ENCODE measurements around the gene ITGAL. TPM values are rescaled to one million over a fixed set of nuclear protein-coding genes. Genes with fewer than 3 reads are reported as not detected.

Gene ITGAL
- total RNA-seq, 1 donor: 0.36 TPM

- Histone ChIP-seq H3K27me3 (ENCODE audit: insufficient read depth, low read length) (no peaks in the 10 kb centered on the region), H3K79me2 (ENCODE audit: insufficient read depth, low read length) (no peaks in the 10 kb centered on the region), H3K36me3 (ENCODE audit: insufficient read depth, low read length) (no peaks in the 10 kb centered on the region), H3K4me3 (ENCODE audit: insufficient read depth, low read length) (no peak overlapping the region), H3K9me3 (ENCODE audit: low read depth, low read length) (no peaks in the 10 kb centered on the region), H3K4me2 (ENCODE audit: insufficient read depth, low read length) (no peak overlapping the region), H4K20me1 (ENCODE audit: insufficient read depth, low read length) (no peaks in the 10 kb centered on the region), H2AFZ (ENCODE audit: low read length) (no peak overlapping the region), H3K4me1 (ENCODE audit: insufficient read depth, low read length) (peaks cover 19% of the 10 kb centered on the region), H3K27ac (ENCODE audit: low read depth, low read length) (no peak overlapping the region)
- no peak for TF ChIP-seq CTCF (IDR thresholded peaks at IDR 0.05; ENCODE audit: extremely low read depth, low read depth, low read length)
- DNase-seq (ENCODE audit: insufficient read length, low spot score, missing footprints): no peak
Measured at GRCh38 chr16:30569746-30570635, 97.4 kb downstream of the ITGAL start.

GRCh38 chr16:30570636-30571444 is 98.3 kb downstream of the ITGAL start:
- peak; percentile 89 for DNase-seq (ENCODE audit: insufficient read length, low spot score, missing footprints)
- no peaks in the 10 kb centered on the region for H3K36me3 ChIP-seq (ENCODE audit: insufficient read depth, low read length)

GRCh38 chr16:30571445-30572322 is 99.1 kb downstream of the ITGAL start, which contains the start of gene ZNF688:
ZNF688 (minus strand) TSS chr16:30571714; CDS start chr16:30571629, 85 bp downstream.
- H3K36me3 ChIP-seq (ENCODE audit: insufficient read depth, low read length): no peaks in the 10 kb centered on the region
- peak within 1 kb of the TSS; percentile 81 for H3K4me3 ChIP-seq (ENCODE audit: insufficient read depth, low read length)
- peaks cover 19% of the 10 kb centered on the region for H3K4me1 ChIP-seq (ENCODE audit: insufficient read depth, low read length)
- H3K27ac ChIP-seq (ENCODE audit: low read depth, low read length): peak within 1 kb of the TSS; percentile 81
- H4K20me1 ChIP-seq (ENCODE audit: insufficient read depth, low read length): no peaks in the 10 kb centered on the region
- H2AFZ ChIP-seq (ENCODE audit: low read length): peak within 1 kb of the TSS; percentile 93
- peak within 1 kb of the TSS; percentile 83 for H3K4me2 ChIP-seq (ENCODE audit: insufficient read depth, low read length)
- no peaks in the 10 kb centered on the region for H3K27me3 ChIP-seq (ENCODE audit: insufficient read depth, low read length)
- DNase-seq (ENCODE audit: insufficient read length, low spot score, missing footprints): peak; percentile 100
- H3K9me3 ChIP-seq (ENCODE audit: low read depth, low read length): no peaks in the 10 kb centered on the region
- TF ChIP-seq CTCF (IDR thresholded peaks at IDR 0.05; ENCODE audit: extremely low read depth, low read depth, low read length): no peak
- H3K79me2 ChIP-seq (ENCODE audit: insufficient read depth, low read length): no peaks in the 10 kb centered on the region

More at GRCh38 chr16:30570636-30571444, 98.3 kb downstream of the ITGAL start:
- TF ChIP-seq CTCF (IDR thresholded peaks at IDR 0.05; ENCODE audit: extremely low read depth, low read depth, low read length): no peak
- Histone ChIP-seq H3K27me3 (ENCODE audit: insufficient read depth, low read length) (no peaks in the 10 kb centered on the region), H3K79me2 (ENCODE audit: insufficient read depth, low read length) (no peaks in the 10 kb centered on the region), H3K4me2 (ENCODE audit: insufficient read depth, low read length) (peak overlapping the region; percentile 83), H3K9me3 (ENCODE audit: low read depth, low read length) (no peaks in the 10 kb centered on the region), H4K20me1 (ENCODE audit: insufficient read depth, low read length) (no peaks in the 10 kb centered on the region), H3K4me3 (ENCODE audit: insufficient read depth, low read length) (peak overlapping the region; percentile 81), H2AFZ (ENCODE audit: low read length) (peak overlapping the region; percentile 93), H3K4me1 (ENCODE audit: insufficient read depth, low read length) (peaks cover 19% of the 10 kb centered on the region), H3K27ac (ENCODE audit: low read depth, low read length) (peak overlapping the region; percentile 81)

Small RNA genes within 50 kb of the gene (small RNA-seq; reads per million reads assigned to genes)
- gene MIR4518 (not detected), gene RF00019 (not detected), gene RNU7-61P (not detected)

Other genes starting within 250 kb of the ITGAL start
- 5.9 and 7.2 TPM in 2 replicates for gene NPIPB13, start 224.3 kb upstream of the ITGAL start, total RNA-seq
- 30.9 and 32.9 TPM in 2 replicates for gene CD2BP2, start 117.4 kb upstream of the ITGAL start, total RNA-seq
- 26.5 and 31.5 TPM in 2 replicates for gene TBC1D10B, start 102.2 kb upstream of the ITGAL start, total RNA-seq
- not detected in 2 replicates for gene MYL11, start 97.9 kb upstream of the ITGAL start, total RNA-seq
- 0.29 TPM in 1 of 2 replicates, not detected in the other for gene SEPTIN1, start 90.2 kb upstream of the ITGAL start, total RNA-seq
- 10.0 and 10.9 TPM in 2 replicates for gene ZNF48, start 77.3 kb upstream of the ITGAL start, total RNA-seq
- 10.9 and 14.8 TPM in 2 replicates for gene ZNF771, start 65.1 kb upstream of the ITGAL start, total RNA-seq
- gene DCTPP1, start 42.7 kb upstream of the ITGAL start, total RNA-seq: 13.6 and 13.8 TPM in 2 replicates
- gene SEPHS2, start 26.9 kb upstream of the ITGAL start, total RNA-seq: 18.0 and 20.3 TPM in 2 replicates
- gene ZNF768, start 53.8 kb downstream of the ITGAL start, total RNA-seq: 22.7 and 25.0 TPM in 2 replicates
- gene ZNF747, start 62.1 kb downstream of the ITGAL start, total RNA-seq: 16.6 and 17.1 TPM in 2 replicates
- 5.3 and 7.6 TPM in 2 replicates for gene ZNF764, start 85.6 kb downstream of the ITGAL start, total RNA-seq
- 10.9 and 12.3 TPM in 2 replicates for gene ZNF688, start 99.0 kb downstream of the ITGAL start, total RNA-seq
- gene ZNF785, start 113.0 kb downstream of the ITGAL start, total RNA-seq: 13.4 and 13.6 TPM in 2 replicates
- 7.1 and 8.3 TPM in 2 replicates for gene ZNF689, start 137.6 kb downstream of the ITGAL start, total RNA-seq
- 6.8 and 8.0 TPM in 2 replicates for gene PRR14, start 178.2 kb downstream of the ITGAL start, total RNA-seq
- 24.5 and 30.8 TPM in 2 replicates for gene FBRS, start 185.7 kb downstream of the ITGAL start, total RNA-seq
- 16.3 and 19.2 TPM in 2 replicates for gene SRCAP, start 226.4 kb downstream of the ITGAL start, total RNA-seq